Stomach (tissue), 4 donors: ENCODE results near the gene KCNH1.

Source experiments
- POLR2A ChIP-seq, 4 donors: fragments of 450-650 bp; IDR thresholded peaks; one replicate each; pipeline ENCODE4 v1.6.1; 2016; ENCODE audit warnings: antibody characterized with exemption in 4 of 4, control low read depth in 2 of 4, mild to moderate bottlenecking in 1 of 4, moderate library complexity in 1 of 4
- POLR2AphosphoS5 ChIP-seq, 3 donors: sonication (generic); formaldehyde crosslinking; IDR thresholded peaks; one replicate each; pipeline ENCODE4 v1.6.1; 2016; ENCODE audit warnings: antibody characterized with exemption in 3 of 3
- TF ChIP-seq, protein P1 (sequence below), 7 experiments: fragments of 450-650 bp in 4 of 7; fragments of 200-600 bp in 3 of 7; sonication (generic) in 3 of 7; IDR thresholded peaks; one replicate each; pipeline ENCODE4 v1.5.1; 2016 to 2019; ENCODE audit warnings: antibody characterized with exemption in 7 of 7, control low read depth in 2 of 7, mild to moderate bottlenecking in 1 of 7

DNA sequence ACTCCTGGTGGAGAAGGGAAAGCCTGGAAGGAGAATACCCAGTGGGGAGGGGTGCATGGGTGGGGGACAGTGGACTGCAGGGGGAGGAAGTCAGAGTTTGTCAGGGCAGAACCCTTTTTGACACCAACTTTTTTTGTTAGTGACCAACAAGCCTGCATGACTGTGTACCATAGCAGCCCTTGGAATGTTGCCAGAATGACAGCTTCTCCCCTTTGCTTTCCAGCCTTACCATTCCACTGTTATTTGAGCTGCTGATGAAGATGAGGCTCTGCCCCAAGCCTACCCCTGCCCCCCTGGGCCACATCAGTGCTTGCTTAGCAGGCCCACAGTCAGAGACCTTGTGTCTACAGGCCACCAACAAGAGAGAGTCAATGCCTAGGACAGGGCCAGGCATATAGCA is 464.0 kb downstream of the KCNH1 start:
- no peak for TF ChIP-seq POLR2A (IDR thresholded peaks at IDR 0.05)
- TF ChIP-seq POLR2AphosphoS5 (IDR thresholded peaks at IDR 0.05): no peak
- TF ChIP-seq, protein P1, sequence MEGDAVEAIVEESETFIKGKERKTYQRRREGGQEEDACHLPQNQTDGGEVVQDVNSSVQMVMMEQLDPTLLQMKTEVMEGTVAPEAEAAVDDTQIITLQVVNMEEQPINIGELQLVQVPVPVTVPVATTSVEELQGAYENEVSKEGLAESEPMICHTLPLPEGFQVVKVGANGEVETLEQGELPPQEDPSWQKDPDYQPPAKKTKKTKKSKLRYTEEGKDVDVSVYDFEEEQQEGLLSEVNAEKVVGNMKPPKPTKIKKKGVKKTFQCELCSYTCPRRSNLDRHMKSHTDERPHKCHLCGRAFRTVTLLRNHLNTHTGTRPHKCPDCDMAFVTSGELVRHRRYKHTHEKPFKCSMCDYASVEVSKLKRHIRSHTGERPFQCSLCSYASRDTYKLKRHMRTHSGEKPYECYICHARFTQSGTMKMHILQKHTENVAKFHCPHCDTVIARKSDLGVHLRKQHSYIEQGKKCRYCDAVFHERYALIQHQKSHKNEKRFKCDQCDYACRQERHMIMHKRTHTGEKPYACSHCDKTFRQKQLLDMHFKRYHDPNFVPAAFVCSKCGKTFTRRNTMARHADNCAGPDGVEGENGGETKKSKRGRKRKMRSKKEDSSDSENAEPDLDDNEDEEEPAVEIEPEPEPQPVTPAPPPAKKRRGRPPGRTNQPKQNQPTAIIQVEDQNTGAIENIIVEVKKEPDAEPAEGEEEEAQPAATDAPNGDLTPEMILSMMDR (IDR thresholded peaks at IDR 0.05): no peak
